ENCODE data around the gene MFSD6L. TPM values are rescaled to one million over a fixed set of nuclear protein-coding genes. Genes with fewer than 3 reads are reported as not detected.

The MFSD6L gene
- total and polyA plus RNA-seq, 4 donors, result 0.19 to 0.39 TPM; not detected in 2

Other genes with a start within 250 kb of the MFSD6L start
- 1,000 to 10,000 TPM; 1,394 to 1,963 TPM for gene MYH10, start 168.6 kb downstream of the MFSD6L start, total RNA-seq
- 100 to 1,000 TPM; 205 to 244 TPM for gene MYH10, start 168.6 kb downstream of the MFSD6L start, polyA plus RNA-seq
- gene CCDC42, start 54.5 kb downstream of the MFSD6L start, total RNA-seq, result under 1 TPM in 1 of 2 donors, not detected in 1; 0.58 TPM
- gene CCDC42, start 54.5 kb downstream of the MFSD6L start, polyA plus RNA-seq, result 1 to 10 TPM; 1.6 to 1.9 TPM
- not detected for gene SPDYE4, start 40.8 kb downstream of the MFSD6L start, total RNA-seq
- gene SPDYE4, start 40.8 kb downstream of the MFSD6L start, polyA plus RNA-seq, result not detected
- gene PIK3R6, start 68.3 kb upstream of the MFSD6L start, total RNA-seq, result 1 to 10 TPM; 1.3 to 3.5 TPM
- under 1 TPM; 0.10 to 0.75 TPM for gene PIK3R6, start 68.3 kb upstream of the MFSD6L start, polyA plus RNA-seq
- gene PIK3R5, start 166.3 kb upstream of the MFSD6L start, total RNA-seq, result 10 to 100 TPM; 18.4 to 18.5 TPM
- gene PIK3R5, start 166.3 kb upstream of the MFSD6L start, polyA plus RNA-seq, result 1 to 10 TPM; 1.4 to 8.4 TPM
- gene NTN1, start 222.1 kb upstream of the MFSD6L start, total RNA-seq, result 10 to 100 TPM; 56.5 to 90.4 TPM
- gene NTN1, start 222.1 kb upstream of the MFSD6L start, polyA plus RNA-seq, result 10 to 100 TPM in 1 of 2 donors, 1 to 10 TPM in 1; 6.6 to 17.7 TPM